ENCODE measurements around the gene IFI44. TPM values are rescaled to one million over a fixed set of nuclear protein-coding genes. Genes with fewer than 3 reads are reported as not detected.

The IFI44 gene
- total and polyA plus RNA-seq, 2 of the 13 experiments (the other 11 are each of a cell fraction or from before 2014, with no cell fraction given) = not detected

DNA sequence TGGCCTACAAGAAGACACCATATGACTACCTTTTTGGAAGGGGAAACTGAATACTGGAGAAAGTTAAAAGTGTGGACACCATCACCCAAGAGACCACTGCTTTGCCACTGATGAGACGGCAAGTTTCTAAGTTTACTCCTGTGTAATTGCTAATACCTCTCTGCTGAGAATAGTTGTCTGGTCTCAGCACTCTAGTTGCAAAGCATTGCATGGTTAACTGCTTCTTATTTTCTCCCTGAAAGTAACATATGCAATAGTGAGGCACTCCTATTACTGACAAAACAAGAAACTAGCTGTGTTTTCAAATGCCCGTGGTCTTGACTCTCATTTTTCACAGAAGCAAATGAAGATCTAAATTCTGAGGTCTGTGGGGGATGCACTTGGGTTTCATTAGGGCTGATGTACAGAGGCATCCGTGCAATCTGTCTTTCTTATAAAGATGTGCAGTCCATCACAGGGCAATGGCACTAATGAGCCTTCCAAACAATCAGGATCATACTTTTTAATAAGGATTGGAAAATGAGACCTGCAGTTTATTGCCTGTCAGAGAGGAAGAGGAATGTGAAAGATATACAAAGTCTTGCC is 62.9 kb downstream of the IFI44 start (continued):
- TF ChIP-seq KMT2B (CRISPR knock-in tag; IDR thresholded peaks at IDR 0.05) = no peak

- no peaks in the 10 kb centered on the region; the same call in 1 of the 2 replicates for H3K9me3 ChIP-seq (ENCODE audit: low read length)
- no peaks in the 10 kb centered on the region for H3K4me1 ChIP-seq (ENCODE audit: insufficient read depth, low read length)
- no peaks in the 10 kb centered on the region for H3K36me3 ChIP-seq (replicated peaks in 1 of 2; ENCODE audit: control insufficient read depth in 1 of 2, insufficient read depth in 2 of 2, low read length in 2 of 2)
- in situ Hi-C loops (cut with HindIII; ENCODE audit: extremely low pct_ligation_motif_present, low pct_unique_long_range_greater_than_20kb) (no loop called here), intact Hi-C loops (cut with micrococcal nuclease; ENCODE audit: unreplicated experiment) (no loop called here)
- ChIA-PET POLR2A (no interaction called here), CTCF (ENCODE audit: low intra/inter-chr PET ratio, low total read pairs) (no interaction called here)
- H4K20me1 ChIP-seq (ENCODE audit: insufficient read depth, low read length) = no peaks in the 10 kb centered on the region
- no peak overlapping the region for H3K4me3 ChIP-seq (replicated peaks in 1 of 3; ENCODE audit: insufficient read depth in 1 of 3, low read depth in 2 of 3, low read length in 3 of 3)
- H2AFZ ChIP-seq (ENCODE audit: low read length) = no peak overlapping the region
- no peak overlapping the region for H3K27ac ChIP-seq (ENCODE audit: extremely low read length, insufficient read depth, low read length)
- H3K4me2 ChIP-seq (ENCODE audit: low read depth, low read length) = no peak overlapping the region
- TF ChIP-seq NR3C1 (CRISPR knock-in tag; IDR thresholded peaks at IDR 0.05) = no peak
- no peak for TF ChIP-seq ZNF616 (CRISPR knock-in tag; IDR thresholded peaks at IDR 0.05; ENCODE audit: low read depth)
- TF ChIP-seq DMTF1 (CRISPR knock-in tag; IDR thresholded peaks at IDR 0.05) = no peak
- no peak for TF ChIP-seq GATAD2A (CRISPR knock-in tag; IDR thresholded peaks at IDR 0.05)
- TF ChIP-seq SNAPC2 (CRISPR knock-in tag; IDR thresholded peaks at IDR 0.05) = no peak
- no peak for TF ChIP-seq MAX (IDR thresholded peaks at IDR 0.05)
- TF ChIP-seq SIN3B (IDR thresholded peaks at IDR 0.05; ENCODE audit: low read length) = no peak
- no peak for TF ChIP-seq FOXO1 (CRISPR knock-in tag; IDR thresholded peaks at IDR 0.05)
- TF ChIP-seq, protein P1, sequence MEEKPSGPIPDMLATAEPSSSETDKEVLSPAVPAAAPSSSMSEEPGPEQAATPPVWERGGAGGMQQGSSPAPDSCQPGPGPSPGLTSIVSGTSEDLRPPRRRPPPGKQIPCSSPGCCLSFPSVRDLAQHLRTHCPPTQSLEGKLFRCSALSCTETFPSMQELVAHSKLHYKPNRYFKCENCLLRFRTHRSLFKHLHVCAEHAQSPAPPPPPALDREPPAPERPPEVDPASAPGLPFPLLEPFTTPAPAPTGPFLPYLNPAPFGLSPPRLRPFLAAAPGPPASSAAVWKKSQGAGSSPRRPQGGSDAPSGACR (CRISPR knock-in tag; IDR thresholded peaks at IDR 0.05) = no peak
- no peak for TF ChIP-seq PCBP2 (optimal IDR thresholded peaks at IDR 0.05; ENCODE audit: low read depth, low read length, poor library complexity, severe bottlenecking)
- no peak for TF ChIP-seq ZNF343 (CRISPR knock-in tag; IDR thresholded peaks at IDR 0.05)
- no peak for TF ChIP-seq ZNF24 (IDR thresholded peaks at IDR 0.05)
- no peak for TF ChIP-seq FOXK1 (CRISPR knock-in tag; IDR thresholded peaks at IDR 0.05; ENCODE audit: borderline replicate concordance, low read depth)
- no peaks in the 10 kb centered on the region for H3K79me2 ChIP-seq (ENCODE audit: insufficient read depth, low read length)
- DNase-seq (ENCODE audit: low spot score) = no peak
- ATAC-seq = no peak
- no peak for FAIRE-seq
- no peak overlapping the region for H3K9ac ChIP-seq (ENCODE audit: insufficient read depth, low read depth, low read length)
- H3K27me3 ChIP-seq (ENCODE audit: control insufficient read depth in 1 of 2, insufficient read depth in 2 of 2, low read length in 2 of 2) = no peaks in the 10 kb centered on the region
- BruUV-seq (replicated peaks) = no TSS peak
Observed at GRCh38 chr1:78713297-78713696, 63.7 kb downstream of the IFI44 start.

All from HepG2 (cell line).